Myometrial cell (primary cell): ENCODE data around the gene PSME2. TPM values are rescaled to one million over a fixed set of nuclear protein-coding genes. Genes with fewer than 3 reads are reported as not detected.

Experiments
- total RNA-seq: library from RNA; depleted of rRNA; stranded (reverse); fragments of >200 nt; gene quantifications from 2 replicates; pipeline ENCODE4 v1.2.3, GENCODE V29; 2015

Gene PSME2
- total RNA-seq, result 105 and 124 TPM in 2 replicates

DNA sequence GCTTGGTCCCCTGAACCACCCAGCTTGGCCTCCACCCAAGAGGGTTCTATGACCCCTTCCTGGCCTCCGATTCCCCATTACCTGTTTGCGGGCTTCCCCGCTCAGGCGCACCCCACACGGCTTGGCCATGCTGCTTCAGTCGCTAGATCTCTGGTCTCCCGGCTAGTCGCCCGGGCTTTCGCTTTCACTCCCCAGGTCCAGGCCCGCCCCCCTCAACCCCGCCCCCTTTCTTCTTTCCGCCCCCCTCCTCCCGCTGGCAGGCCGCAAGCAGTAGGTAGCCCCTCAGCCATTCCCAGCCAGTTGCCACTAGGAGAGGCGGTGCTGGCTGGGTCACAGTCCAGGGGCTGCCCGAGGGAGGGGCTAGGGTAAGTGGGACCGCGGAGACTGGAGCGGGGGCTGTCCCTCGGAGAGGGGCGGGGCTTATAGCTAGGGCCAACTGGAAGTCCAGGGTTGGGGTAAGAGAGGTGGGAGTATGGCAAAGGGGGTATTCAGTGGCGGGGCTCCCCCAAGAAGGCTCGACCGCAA, at the start of gene PSME2:
Gene PSME2, minus strand, starts transcription at position 158 of the 525 bp plus-strand sequence. Its CDS starts 29 bp downstream, at position 129.

GRCh38 chr14:24195186-24196070, 49.0 kb upstream of the PSME2 start, which contains the start of gene TM9SF1:
Gene TM9SF1, minus strand, starts transcription at chr14:24195441. Its CDS starts 422 bp downstream, at chr14:24195019.

GRCh38 chr14:24188251-24189058, 42.0 kb upstream of the PSME2 start, which contains the start of gene IPO4:
Gene IPO4, minus strand, starts transcription at chr14:24188816. Its CDS starts 29 bp downstream, at chr14:24188787.

GRCh38 chr14:24171422-24172260, 25.2 kb upstream of the PSME2 start, which contains the start of gene REC8:
Gene REC8, plus strand, starts transcription at chr14:24172080. Its CDS starts 473 bp downstream, at chr14:24172553.

DNA sequence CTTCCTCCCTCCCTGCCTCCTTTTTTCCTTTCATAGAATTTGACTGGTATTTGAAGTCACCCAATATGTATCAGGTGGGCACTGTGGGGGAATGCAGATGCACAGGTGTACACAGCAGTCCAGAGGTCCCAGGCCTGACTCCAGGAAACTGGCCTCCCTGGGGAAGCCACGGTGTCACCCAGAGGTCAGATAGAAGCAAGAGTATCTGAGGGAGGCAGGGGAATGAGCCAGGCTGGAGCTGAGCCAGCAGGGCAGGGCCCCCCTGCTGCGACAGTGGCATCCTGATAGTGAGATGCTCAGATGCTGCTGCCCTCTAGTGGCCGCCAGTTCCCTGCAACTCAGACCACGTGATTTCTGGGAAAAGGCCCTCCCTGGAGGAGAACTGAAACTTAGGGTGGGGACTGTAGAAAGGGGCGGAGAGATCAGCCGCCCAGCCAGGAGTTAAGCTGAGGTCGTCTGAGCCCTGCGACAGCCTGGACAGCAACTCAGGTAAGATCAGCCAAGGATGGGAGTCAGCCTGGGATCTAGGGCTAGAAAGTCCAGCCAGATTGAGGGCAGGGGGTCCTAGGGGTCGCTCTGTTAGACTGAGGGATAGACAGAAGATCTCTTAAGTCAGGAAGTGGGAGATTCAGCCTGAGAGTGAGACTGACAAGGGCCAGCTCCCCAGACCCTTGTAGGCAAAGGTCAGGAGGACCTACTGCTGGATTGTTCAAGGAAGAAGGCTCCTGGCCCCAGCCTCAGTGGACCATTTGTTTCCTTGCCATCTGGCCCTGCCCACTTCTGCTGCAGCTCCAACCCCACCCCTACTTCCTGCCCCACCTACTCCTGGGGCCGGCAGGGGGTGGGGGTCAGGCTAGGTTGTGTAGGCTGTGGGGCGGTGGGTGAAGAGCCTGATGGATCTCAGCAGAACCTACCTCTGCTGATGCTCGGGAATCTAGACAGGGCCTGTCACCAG, 14.7 kb upstream of the PSME2 start, which contains the start of gene IRF9:
Gene IRF9, plus strand, starts transcription at position 416 of the 955 bp plus-strand sequence. CDS start 880 bp downstream, outside the sequence.

DNA sequence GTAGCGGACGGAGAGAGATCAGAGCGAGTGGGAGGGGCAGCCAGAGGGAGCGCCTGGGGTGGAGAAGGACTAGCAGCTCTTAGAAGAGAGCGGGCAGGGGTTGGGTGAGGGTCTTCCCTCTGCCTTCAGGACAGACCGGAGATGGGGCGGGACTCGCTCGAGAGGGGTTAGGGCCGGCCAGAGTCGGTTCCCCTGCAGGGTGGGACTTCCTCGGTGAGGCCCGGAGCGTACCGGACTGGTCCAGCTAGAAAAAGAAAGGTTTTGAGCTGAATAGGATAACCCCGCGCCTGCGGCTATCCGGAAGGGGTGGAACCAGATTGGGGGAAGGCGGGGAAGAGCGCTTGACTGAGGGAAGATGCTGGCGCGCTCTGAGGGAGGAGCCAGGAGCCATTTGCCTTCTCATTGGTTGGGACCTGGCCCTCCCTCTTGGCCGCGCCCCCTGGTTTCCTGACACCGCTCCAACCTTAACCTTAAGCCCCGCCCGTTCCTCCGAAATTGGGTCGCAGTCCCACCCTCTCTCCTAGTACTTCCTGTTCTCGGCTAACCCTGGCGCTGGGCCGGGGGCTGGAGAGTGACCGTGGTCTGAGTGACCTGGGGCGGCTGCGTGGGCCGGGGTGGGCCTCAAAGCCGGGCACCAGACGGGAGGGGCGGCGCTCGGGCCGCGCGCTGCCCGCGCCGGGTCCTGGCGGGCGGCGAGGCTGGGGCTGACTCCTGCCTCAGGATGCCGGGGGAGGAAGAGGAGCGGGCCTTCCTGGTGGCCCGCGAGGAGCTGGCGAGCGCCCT, 759 bp upstream of the PSME2 start, which contains the start of gene RNF31:
Gene RNF31, plus strand, starts transcription at position 521 of the 783 bp plus-strand sequence. Its CDS starts 201 bp downstream, at position 722.

DNA sequence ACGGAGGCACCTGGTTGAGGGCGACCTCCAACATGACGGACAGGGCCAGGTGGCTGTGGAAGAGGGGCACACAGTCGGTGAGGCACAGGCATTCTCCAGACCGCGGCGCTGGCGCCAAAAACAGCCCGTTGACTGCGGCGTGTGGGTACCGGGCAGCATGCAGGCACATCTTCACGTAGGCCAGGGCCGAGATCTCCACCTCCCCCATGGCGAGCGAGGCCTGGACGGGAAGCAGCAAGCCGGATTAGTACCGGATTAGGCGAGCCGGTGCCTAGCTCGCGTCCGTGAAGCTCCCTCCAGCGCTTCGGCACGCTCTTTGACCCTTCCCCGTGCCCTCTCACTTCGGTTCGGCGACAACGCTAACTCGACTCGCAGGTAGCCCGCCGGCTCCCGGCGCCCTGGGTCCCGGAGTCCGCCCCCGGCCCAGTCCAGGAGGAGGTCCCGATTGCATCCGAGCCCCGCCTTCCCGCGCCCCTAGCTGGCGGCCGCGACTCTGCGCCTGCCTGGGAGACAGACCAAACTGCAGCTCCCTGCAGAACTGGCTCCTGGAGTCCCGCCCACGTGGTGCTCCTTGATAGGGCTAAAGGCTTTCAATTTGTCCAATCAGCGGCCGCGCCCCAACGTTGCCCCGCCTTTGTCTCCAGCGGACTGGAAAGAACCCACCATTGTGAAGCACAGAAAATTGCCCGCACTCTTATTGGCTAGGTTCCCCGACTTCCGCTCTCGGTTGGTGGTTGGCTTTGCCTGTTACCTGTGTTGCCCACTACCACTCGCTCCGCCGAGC, 5.1 kb downstream of the PSME2 start, which contains the start of gene EMC9:
Gene EMC9, minus strand, starts transcription at position 495 of the 784 bp plus-strand sequence. Its CDS starts 287 bp downstream, at position 208.

GRCh38 chr14:24135834-24136683, 10.4 kb downstream of the PSME2 start, which contains the start of gene PSME1:
Gene PSME1, plus strand, starts transcription at chr14:24136194. Its CDS starts 69 bp downstream, at chr14:24136263.

GRCh38 chr14:24130380-24130716, 16.1 kb downstream of the PSME2 start, which contains the start of gene FITM1:
Gene FITM1, plus strand, starts transcription at chr14:24130659. Its CDS starts 905 bp downstream, at chr14:24131564.

GRCh38 chr14:24114532-24115421, 31.6 kb downstream of the PSME2 start, which contains the start of the genes DCAF11 and NRL:
Gene DCAF11, plus strand, starts transcription at chr14:24114777. Its CDS starts 818 bp downstream, at chr14:24115595.
Gene NRL, minus strand, starts transcription at chr14:24114949. Its CDS starts 32,101 bp downstream, at chr14:24082848.

GRCh38 chr14:24093901-24094840, 52.2 kb downstream of the PSME2 start, which contains the start of gene PCK2:
Gene PCK2, plus strand, starts transcription at chr14:24094311. Its CDS starts 95 bp downstream, at chr14:24094406.

